ENCODE measurements around the gene OR11H6. TPM values are rescaled to one million over a fixed set of nuclear protein-coding genes. Genes with fewer than 3 reads are reported as not detected.
"Not testable (repeated sequence)": the region's sequence is repeated elsewhere in the genome, so short reads cannot be mapped to it uniquely, and the experiment has no call there.

The OR11H6 gene
- polyA plus RNA-seq, 1 donor from 2014 or later: not detected

- H3K36me3 ChIP-seq (ENCODE audit: insufficient read depth, low read length): no peaks in the 10 kb centered on the region
- no peaks in the 10 kb centered on the region for H3K79me2 ChIP-seq (replicated peaks; ENCODE audit: insufficient read depth, low read length)
- TF ChIP-seq SMC3 (conservative IDR thresholded peaks at IDR 0.05; ENCODE audit: poor library complexity) (no peak), POLR2AphosphoS5 (IDR thresholded peaks at IDR 0.05) (no peak)
- H3K4me3 ChIP-seq (ENCODE audit: low read length): no peak overlapping the region
- no peaks in the 10 kb centered on the region for H3K9me2 ChIP-seq (ENCODE audit: insufficient read depth, low read length)
- H3K9ac ChIP-seq (ENCODE audit: low read length): no peak overlapping the region
- H4K20me1 ChIP-seq (ENCODE audit: insufficient read depth): no peaks in the 10 kb centered on the region
- H2AFZ ChIP-seq (ENCODE audit: low read depth, low read length): no peak overlapping the region
- no peak overlapping the region for H3K27ac ChIP-seq (ENCODE audit: low read length)
- H3K9me3 ChIP-seq (ENCODE audit: low read length): no peaks in the 10 kb centered on the region
- no peak overlapping the region for H3K4me2 ChIP-seq (ENCODE audit: low read length)
- no peaks in the 10 kb centered on the region for H3K27me3 ChIP-seq (ENCODE audit: insufficient read depth, low read depth, low read length)
- H3F3A ChIP-seq (ENCODE audit: insufficient read depth, low read length, poor library complexity, severe bottlenecking): no peaks in the 10 kb centered on the region
Measured at GRCh38 chr14:20194101-20194500, 29.4 kb upstream of the OR11H6 start.

GRCh38 chr14:20195170-20195569 lies 28.3 kb upstream of the OR11H6 start:
- not testable (repeated sequence) for H4K20me1 ChIP-seq (ENCODE audit: insufficient read depth); H3K27me3 ChIP-seq (ENCODE audit: insufficient read depth, low read depth, low read length); H3K4me2 ChIP-seq (ENCODE audit: low read length); H3K79me2 ChIP-seq (replicated peaks; ENCODE audit: insufficient read depth, low read length); H3K36me3 ChIP-seq (ENCODE audit: insufficient read depth, low read length); H3F3A ChIP-seq (ENCODE audit: insufficient read depth, low read length, poor library complexity, severe bottlenecking); H3K9me2 ChIP-seq (ENCODE audit: insufficient read depth, low read length); H3K27ac ChIP-seq (ENCODE audit: low read length); H3K9me3 ChIP-seq (ENCODE audit: low read length); H3K4me3 ChIP-seq (ENCODE audit: low read length); H2AFZ ChIP-seq (ENCODE audit: low read depth, low read length); H3K9ac ChIP-seq (ENCODE audit: low read length)

- H3K9me2 ChIP-seq (ENCODE audit: insufficient read depth, low read length): no peaks in the 10 kb centered on the region
- H3K4me2 ChIP-seq (ENCODE audit: low read length): no peak overlapping the region
- no peaks in the 10 kb centered on the region for H3F3A ChIP-seq (ENCODE audit: insufficient read depth, low read length, poor library complexity, severe bottlenecking)
- no peaks in the 10 kb centered on the region for H3K79me2 ChIP-seq (replicated peaks; ENCODE audit: insufficient read depth, low read length)
- no peak overlapping the region for H3K4me3 ChIP-seq (ENCODE audit: low read length)
- no peak overlapping the region for H3K9ac ChIP-seq (ENCODE audit: low read length)
- no peak overlapping the region for H2AFZ ChIP-seq (ENCODE audit: low read depth, low read length)
- no peaks in the 10 kb centered on the region for H3K27me3 ChIP-seq (ENCODE audit: insufficient read depth, low read depth, low read length)
- no peaks in the 10 kb centered on the region for H3K9me3 ChIP-seq (ENCODE audit: low read length)
- H3K27ac ChIP-seq (ENCODE audit: low read length): no peak overlapping the region
- H4K20me1 ChIP-seq (ENCODE audit: insufficient read depth): no peaks in the 10 kb centered on the region
- TF ChIP-seq POLR2AphosphoS5 (IDR thresholded peaks at IDR 0.05) (no peak), SMC3 (conservative IDR thresholded peaks at IDR 0.05; ENCODE audit: poor library complexity) (no peak), REST (IDR thresholded peaks at IDR 0.05; ENCODE audit: borderline replicate concordance) (no peak), CTCF (IDR thresholded peaks at IDR 0.05; ENCODE audit: poor library complexity, severe bottlenecking) (no peak), TAF1 (IDR thresholded peaks at IDR 0.05; ENCODE audit: low read depth) (no peak), MXI1 (conservative IDR thresholded peaks at IDR 0.05; ENCODE audit: poor library complexity, severe bottlenecking) (no peak), EZH2 (IDR thresholded peaks at IDR 0.05; ENCODE audit: borderline replicate concordance, insufficient read depth, low read length, poor library complexity, severe bottlenecking) (no peak), EP300 (conservative IDR thresholded peaks at IDR 0.05; ENCODE audit: poor library complexity, severe bottlenecking) (no peak), RAD21 (conservative IDR thresholded peaks at IDR 0.05) (no peak)
- no peaks in the 10 kb centered on the region for H3K36me3 ChIP-seq (ENCODE audit: insufficient read depth, low read length)
Measured at GRCh38 chr14:20195911-20196310, 27.6 kb upstream of the OR11H6 start.

Data from neural cell (in vitro differentiated cells).